ENCODE results near the gene PI4K2A. TPM values are rescaled to one million over a fixed set of nuclear protein-coding genes. Genes with fewer than 3 reads are reported as not detected.

PI4K2A gene
- total and polyA plus RNA-seq, 2 of the 13 experiments (the other 11 are each of a cell fraction or from before 2014, with no cell fraction given), result 10.9 to 14.3 TPM

DNA sequence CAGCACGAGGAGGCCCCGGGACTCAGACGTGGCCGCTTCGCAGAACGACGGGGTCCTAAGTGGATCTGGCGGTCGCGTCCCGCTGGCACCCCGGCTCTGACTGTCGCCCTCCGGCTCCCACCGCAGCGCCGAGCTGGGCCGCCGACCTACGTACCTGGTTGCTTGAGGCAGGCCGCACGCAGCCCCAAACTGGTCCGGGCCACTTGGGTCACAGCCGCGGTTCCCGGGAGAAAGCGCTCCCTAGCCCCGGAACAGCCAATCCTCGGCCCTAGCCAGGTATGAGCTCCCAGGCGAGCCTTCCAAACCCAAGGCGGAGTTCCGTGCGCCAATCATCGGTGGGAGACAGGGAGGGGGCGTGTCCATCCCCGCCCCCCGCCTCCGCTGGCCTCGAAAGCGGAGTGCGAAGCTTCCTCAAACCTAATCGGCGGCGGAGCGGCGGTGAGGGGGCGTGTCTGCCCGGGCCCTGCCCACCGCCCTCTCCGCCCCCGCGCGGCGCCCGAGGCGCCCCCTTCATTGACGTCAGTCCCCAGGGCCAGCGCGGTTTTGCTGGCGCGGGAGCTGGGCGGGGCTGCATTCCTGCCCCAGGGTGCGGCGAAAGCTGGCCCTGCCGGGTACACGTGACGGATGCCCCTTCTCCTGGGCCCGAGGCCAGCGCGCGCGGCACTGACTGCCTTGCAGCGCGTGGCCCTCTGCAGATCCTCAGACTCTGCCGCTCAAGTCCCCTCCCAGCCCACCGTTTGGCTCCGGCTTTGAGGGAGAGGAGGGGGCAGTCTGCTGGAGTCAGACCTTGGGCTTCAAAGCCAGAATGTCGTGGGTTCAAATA lies 46.7 kb downstream of the PI4K2A start, which contains the start of gene AVPI1 (continued):
- TF ChIP-seq, protein P1, sequence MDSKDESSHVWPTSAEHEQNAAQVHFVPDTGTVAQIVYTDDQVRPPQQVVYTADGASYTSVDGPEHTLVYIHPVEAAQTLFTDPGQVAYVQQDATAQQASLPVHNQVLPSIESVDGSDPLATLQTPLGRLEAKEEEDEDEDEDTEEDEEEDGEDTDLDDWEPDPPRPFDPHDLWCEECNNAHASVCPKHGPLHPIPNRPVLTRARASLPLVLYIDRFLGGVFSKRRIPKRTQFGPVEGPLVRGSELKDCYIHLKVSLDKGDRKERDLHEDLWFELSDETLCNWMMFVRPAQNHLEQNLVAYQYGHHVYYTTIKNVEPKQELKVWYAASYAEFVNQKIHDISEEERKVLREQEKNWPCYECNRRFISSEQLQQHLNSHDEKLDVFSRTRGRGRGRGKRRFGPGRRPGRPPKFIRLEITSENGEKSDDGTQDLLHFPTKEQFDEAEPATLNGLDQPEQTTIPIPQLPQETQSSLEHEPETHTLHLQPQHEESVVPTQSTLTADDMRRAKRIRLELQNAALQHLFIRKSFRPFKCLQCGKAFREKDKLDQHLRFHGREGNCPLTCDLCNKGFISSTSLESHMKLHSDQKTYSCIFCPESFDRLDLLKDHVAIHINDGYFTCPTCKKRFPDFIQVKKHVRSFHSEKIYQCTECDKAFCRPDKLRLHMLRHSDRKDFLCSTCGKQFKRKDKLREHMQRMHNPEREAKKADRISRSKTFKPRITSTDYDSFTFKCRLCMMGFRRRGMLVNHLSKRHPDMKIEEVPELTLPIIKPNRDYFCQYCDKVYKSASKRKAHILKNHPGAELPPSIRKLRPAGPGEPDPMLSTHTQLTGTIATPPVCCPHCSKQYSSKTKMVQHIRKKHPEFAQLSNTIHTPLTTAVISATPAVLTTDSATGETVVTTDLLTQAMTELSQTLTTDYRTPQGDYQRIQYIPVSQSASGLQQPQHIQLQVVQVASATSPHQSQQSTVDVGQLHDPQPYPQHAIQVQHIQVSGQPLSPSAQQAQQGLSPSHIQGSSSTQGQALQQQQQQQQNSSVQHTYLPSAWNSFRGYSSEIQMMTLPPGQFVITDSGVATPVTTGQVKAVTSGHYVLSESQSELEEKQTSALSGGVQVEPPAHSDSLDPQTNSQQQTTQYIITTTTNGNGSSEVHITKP (CRISPR knock-in tag; IDR thresholded peaks at IDR 0.05; ENCODE audit: low read depth), result peak; percentile 46; the same call in 1 of the 2 replicates
- no peak for TF ChIP-seq CHD2 (IDR thresholded peaks at IDR 0.05; ENCODE audit: low read depth, low read length)
- TF ChIP-seq TCF7 (IDR thresholded peaks at IDR 0.05; ENCODE audit: low read depth), result peak; percentile 63
- TF ChIP-seq, protein P2, sequence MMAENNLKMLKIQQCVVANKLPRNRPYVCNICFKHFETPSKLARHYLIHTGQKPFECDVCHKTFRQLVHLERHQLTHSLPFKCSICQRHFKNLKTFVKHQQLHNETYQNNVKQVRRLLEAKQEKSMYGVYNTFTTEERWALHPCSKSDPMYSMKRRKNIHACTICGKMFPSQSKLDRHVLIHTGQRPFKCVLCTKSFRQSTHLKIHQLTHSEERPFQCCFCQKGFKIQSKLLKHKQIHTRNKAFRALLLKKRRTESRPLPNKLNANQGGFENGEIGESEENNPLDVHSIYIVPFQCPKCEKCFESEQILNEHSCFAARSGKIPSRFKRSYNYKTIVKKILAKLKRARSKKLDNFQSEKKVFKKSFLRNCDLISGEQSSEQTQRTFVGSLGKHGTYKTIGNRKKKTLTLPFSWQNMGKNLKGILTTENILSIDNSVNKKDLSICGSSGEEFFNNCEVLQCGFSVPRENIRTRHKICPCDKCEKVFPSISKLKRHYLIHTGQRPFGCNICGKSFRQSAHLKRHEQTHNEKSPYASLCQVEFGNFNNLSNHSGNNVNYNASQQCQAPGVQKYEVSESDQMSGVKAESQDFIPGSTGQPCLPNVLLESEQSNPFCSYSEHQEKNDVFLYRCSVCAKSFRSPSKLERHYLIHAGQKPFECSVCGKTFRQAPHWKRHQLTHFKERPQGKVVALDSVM (CRISPR knock-in tag; IDR thresholded peaks at IDR 0.05), result peak; percentile 37; the same call in 1 of the 2 replicates
- TF ChIP-seq ELF4 (CRISPR knock-in tag; IDR thresholded peaks at IDR 0.05; ENCODE audit: borderline replicate concordance), result no peak; the same call in 1 of the 2 replicates
- TF ChIP-seq ZNF879 (CRISPR knock-in tag; IDR thresholded peaks at IDR 0.05), result no peak
- no peak for TF ChIP-seq ZNF567 (CRISPR knock-in tag; IDR thresholded peaks at IDR 0.05; ENCODE audit: borderline replicate concordance)
- TF ChIP-seq, protein P3, sequence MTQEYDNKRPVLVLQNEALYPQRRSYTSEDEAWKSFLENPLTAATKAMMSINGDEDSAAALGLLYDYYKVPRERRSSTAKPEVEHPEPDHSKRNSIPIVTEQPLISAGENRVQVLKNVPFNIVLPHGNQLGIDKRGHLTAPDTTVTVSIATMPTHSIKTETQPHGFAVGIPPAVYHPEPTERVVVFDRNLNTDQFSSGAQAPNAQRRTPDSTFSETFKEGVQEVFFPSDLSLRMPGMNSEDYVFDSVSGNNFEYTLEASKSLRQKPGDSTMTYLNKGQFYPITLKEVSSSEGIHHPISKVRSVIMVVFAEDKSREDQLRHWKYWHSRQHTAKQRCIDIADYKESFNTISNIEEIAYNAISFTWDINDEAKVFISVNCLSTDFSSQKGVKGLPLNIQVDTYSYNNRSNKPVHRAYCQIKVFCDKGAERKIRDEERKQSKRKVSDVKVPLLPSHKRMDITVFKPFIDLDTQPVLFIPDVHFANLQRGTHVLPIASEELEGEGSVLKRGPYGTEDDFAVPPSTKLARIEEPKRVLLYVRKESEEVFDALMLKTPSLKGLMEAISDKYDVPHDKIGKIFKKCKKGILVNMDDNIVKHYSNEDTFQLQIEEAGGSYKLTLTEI (CRISPR knock-in tag; conservative IDR thresholded peaks at IDR 0.05), result no peak
- TF ChIP-seq SMC3 (IDR thresholded peaks at IDR 0.05; ENCODE audit: low read length), result no peak
- TF ChIP-seq HNF4A (CRISPR knock-in tag; IDR thresholded peaks at IDR 0.05), result no peak
- TF ChIP-seq ZFP37 (CRISPR knock-in tag; IDR thresholded peaks at IDR 0.05; ENCODE audit: borderline replicate concordance), result no peak
- TF ChIP-seq ZNF687 (CRISPR knock-in tag; IDR thresholded peaks at IDR 0.05), result peak; percentile 98
- TF ChIP-seq SMAD9 (CRISPR knock-in tag; IDR thresholded peaks at IDR 0.05), result 0 out of 2 replicates have a peak, but pooled peaks have one; percentile 73
- TF ChIP-seq ZNF329 (CRISPR knock-in tag; IDR thresholded peaks at IDR 0.05; ENCODE audit: low read depth), result peak; percentile 27; the same call in 1 of the 2 replicates
- TF ChIP-seq RXRA (CRISPR knock-in tag; IDR thresholded peaks at IDR 0.05), result peak; percentile 77; the same call in 1 of the 2 replicates
- TF ChIP-seq, protein P4, sequence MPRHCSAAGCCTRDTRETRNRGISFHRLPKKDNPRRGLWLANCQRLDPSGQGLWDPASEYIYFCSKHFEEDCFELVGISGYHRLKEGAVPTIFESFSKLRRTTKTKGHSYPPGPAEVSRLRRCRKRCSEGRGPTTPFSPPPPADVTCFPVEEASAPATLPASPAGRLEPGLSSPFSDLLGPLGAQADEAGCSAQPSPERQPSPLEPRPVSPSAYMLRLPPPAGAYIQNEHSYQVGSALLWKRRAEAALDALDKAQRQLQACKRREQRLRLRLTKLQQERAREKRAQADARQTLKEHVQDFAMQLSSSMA (CRISPR knock-in tag; IDR thresholded peaks at IDR 0.05), result no peak
